ENCODE measurements around the gene RGS13. TPM values are rescaled to one million over a fixed set of nuclear protein-coding genes. Genes with fewer than 3 reads are reported as not detected.

RGS13 gene
- total RNA-seq, 2 experiments from 2014 or later = not detected

DNA sequence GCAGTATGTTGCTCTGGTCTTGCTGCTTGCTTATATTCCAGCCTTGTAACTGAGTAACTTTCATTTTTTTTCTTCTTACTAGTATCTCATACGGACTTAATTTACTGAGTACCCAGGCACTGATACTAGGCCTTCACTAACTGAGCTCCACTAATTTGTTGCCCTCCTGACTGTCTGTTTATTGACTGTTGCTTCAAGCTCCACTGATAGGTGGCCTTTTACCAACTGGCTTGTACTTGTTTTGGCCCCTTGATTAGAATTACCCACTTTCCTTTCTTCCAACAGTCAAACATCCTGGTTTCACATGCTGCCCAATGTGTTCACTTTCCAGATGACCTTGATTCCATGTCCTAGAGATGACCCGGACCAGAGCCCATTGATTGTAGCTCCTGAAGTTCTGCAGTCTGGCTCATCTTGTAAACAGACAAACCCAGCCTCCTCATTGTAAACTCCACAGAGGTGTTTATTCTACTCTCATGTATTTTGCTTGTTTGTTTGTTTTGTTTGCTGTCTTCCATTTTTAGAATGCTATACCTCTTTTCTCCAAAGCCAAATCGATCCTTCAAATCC, 32.6 kb upstream of the RGS13 start:
- CTCF ChIA-PET = interaction anchor here (1.5 kb wide), 1 partner anchor 129 kb away, joined by 6 read pairs; no protein-coding TSS in a partner anchor
- H3K4me3 Mint-ChIP-seq = no peak overlapping the region
- intact Hi-C loops (cut with micrococcal nuclease) = no loop called here
- H3K4me1 Mint-ChIP-seq (ENCODE audit: low read depth) = peaks cover 26% of the 10 kb centered on the region
- H3K27me3 Mint-ChIP-seq (ENCODE audit: low read depth) = no peaks in the 10 kb centered on the region
- H3K36me3 Mint-ChIP-seq (ENCODE audit: low read depth) = no peaks in the 10 kb centered on the region
- DNase-seq = no peak
- no peaks in the 10 kb centered on the region for H3K9me3 Mint-ChIP-seq
- H3K27ac Mint-ChIP-seq = no peak overlapping the region

DNA sequence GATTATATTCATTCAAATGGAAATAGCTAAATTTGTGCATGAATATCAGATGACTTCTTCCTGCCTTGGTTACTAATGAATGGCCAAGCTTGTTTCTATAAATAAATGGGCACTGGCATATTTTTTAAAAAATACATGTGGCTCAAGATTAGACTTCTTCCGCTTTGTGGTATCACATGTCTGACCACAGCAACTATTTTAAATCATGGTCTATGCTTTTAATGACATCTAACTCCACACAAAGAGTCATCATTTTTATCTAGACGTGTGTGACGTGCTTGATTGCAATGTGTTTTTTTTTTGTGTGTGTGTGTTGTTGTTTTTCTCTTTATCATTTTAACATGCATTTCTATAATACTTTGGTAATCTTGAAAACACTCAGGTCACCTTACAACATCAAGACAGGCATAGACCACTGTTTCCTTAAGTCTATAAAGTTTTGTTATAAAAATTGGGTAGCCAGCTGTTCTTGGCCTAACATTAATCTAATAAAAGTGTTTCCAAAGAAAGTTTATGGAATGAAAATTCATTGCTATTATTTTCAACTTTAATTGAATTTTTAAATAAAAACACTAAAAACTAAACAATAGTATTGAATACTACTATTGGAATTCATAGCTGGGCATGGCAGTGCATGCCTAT, 30.8 kb upstream of the RGS13 start:
- Mint-ChIP-seq H3K36me3 (ENCODE audit: low read depth) (no peaks in the 10 kb centered on the region), H3K4me3 (no peak overlapping the region), H3K27ac (no peak overlapping the region), H3K4me1 (ENCODE audit: low read depth) (peaks cover 37% of the 10 kb centered on the region), H3K9me3 (no peaks in the 10 kb centered on the region), H3K27me3 (ENCODE audit: low read depth) (no peaks in the 10 kb centered on the region)
- CTCF ChIA-PET = interaction anchor here (1.1 kb wide), 1 partner anchor 127 kb away, joined by 3 read pairs; no protein-coding TSS in a partner anchor
- DNase-seq = no peak
- intact Hi-C loops (cut with micrococcal nuclease) = no loop called here

DNA sequence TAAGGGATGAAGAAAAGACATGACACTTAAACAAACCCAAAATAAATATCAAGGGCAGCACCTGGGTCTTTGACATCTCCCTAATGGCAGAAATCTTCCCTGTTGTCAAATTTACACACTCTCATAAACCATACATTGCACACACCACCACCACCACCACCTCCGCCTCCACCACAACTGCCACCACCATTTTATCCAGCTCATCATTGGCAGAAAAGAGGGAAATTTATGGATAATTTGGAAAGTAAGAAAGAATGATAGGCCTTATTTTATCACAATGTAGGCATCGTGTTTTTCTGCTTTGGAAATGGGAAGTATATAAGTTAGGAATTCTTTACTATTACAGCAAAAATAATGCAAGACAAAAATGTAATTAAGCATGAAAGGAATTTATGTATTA, 27.3 kb upstream of the RGS13 start:
- Mint-ChIP-seq H3K27me3 (ENCODE audit: low read depth) (no peaks in the 10 kb centered on the region), H3K9me3 (no peaks in the 10 kb centered on the region), H3K4me1 (ENCODE audit: low read depth) (peaks cover 14% of the 10 kb centered on the region), H3K27ac (no peak overlapping the region), H3K4me3 (no peak overlapping the region), H3K36me3 (ENCODE audit: low read depth) (no peaks in the 10 kb centered on the region)
- CTCF ChIA-PET = interaction anchor here (0.7 to 2.1 kb wide), 8 partner anchors 8 to 134 kb away, joined by 3 to 14 read pairs (median 4); no protein-coding TSS in a partner anchor
- intact Hi-C loops (cut with micrococcal nuclease) = loop anchor here (1.0 to 2.0 kb wide), 7 partner anchors 28 to 131 kb away; no protein-coding TSS in a partner anchor
- DNase-seq = no peak

DNA sequence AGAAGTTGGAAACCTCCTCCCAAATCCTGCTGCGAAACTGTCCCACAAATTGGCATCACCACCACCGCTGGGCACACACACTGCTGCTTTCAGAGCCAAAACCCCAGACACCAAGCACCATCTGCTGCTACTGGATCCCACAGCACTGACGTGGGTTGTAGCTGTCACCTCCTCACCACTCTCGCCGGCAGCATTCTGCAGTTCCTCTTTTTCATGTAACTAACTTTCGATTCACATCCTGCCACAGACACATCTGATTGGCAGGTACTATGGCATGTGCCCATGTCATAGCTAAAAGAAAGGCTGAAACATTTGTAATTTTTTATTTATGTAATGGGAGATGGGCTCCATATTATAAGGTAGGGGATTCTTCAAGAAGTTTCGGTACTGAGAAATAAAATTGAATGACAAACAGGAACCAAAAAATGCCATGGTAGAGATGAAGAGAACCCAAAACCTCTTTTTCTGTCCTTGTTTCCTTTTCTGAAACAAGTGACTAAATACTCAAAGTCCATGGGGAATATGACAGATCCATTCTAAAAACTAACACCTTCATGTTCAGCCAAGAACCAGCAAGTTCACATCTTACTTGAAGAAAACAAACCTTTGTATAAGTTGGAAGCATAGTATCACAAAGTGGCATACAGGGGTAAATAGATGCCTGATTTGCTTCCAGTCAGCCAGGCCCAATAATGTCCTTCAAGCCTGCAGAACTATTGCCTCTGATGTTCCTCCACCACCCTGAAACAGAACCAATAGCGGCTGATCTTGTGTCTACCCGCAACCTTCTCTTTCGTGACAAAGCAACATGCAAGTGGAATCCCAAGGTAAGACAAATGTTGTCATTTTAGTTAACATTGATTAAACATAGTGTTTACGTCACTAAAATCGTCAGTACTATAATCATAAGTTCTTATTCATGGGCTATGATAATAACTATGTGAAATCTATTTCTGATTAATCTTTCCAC, 26.6 kb upstream of the RGS13 start:
- CTCF ChIA-PET = interaction anchor here (0.7 to 4.3 kb wide), 12 partner anchors 9 to 135 kb away, joined by 3 to 61 read pairs (median 4); no protein-coding TSS in a partner anchor
- peak; percentile 79 for DNase-seq
- Mint-ChIP-seq H3K4me1 (ENCODE audit: low read depth) (peaks cover 14% of the 10 kb centered on the region), H3K4me3 (peak overlapping the region; percentile 30), H3K27ac (no peak overlapping the region), H3K9me3 (no peaks in the 10 kb centered on the region), H3K27me3 (ENCODE audit: low read depth) (no peaks in the 10 kb centered on the region), H3K36me3 (ENCODE audit: low read depth) (no peaks in the 10 kb centered on the region)
- intact Hi-C loops (cut with micrococcal nuclease) = loop anchor here (1.0 to 2.0 kb wide), 7 partner anchors 29 to 132 kb away; no protein-coding TSS in a partner anchor

DNA sequence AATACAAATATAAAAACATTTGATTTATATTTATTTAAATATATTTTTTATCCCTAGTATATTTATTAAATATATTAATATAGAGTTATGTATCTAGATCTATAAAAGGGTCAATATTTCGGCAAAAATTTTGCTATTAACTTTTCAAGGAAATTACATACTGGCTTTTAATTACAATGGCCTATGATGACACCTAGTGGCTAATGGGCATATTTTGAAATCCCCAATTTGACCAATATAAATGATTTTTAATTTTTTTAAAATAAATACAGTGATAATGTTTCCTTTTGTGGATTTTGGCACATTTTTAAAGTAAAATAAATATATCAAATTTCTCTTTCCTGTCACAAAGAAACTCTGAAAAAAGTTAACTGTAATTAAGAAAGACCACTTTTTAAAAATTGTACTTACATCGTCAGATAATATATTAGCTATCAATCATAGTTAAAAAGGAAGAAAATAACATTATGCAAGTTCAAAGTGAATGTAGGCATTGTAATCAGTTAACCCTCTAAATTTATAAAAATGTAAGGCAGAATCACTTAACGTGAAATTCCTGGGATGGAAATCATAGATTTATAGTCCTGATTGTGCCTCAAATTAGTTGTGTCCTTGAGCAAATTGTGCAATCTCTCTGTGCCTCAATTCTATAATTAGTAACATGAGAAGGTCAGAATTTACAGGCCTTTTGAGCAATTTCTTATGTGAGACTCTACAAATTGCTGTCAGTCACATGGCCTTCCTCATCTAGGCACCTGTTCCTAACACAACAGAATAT, 25.6 kb upstream of the RGS13 start:
- no peaks in the 10 kb centered on the region for H3K9me3 Mint-ChIP-seq

DNA sequence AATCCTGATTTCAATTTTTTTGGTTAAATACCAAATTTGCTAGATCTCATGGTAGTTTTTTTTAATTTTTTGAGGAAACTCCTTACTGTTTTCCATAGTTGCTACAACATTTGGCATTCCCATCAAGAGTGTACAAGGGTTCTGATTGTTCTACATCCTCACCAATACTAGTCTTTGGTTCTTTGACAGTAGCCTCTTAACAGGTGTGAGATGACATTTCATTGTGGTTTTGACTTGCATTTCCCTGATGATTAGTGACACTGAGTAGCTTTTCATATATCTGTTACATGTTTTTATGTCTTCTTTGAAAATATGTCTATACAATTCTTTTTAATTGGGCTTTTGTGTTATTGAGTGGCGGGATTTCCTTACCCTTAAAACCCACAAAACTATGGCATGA, 20.9 kb upstream of the RGS13 start:
- DNase-seq = no peak
- Mint-ChIP-seq H3K4me1 (ENCODE audit: low read depth) (peaks cover 2% of the 10 kb centered on the region), H3K27me3 (ENCODE audit: low read depth) (no peaks in the 10 kb centered on the region), H3K27ac (no peak overlapping the region), H3K9me3 (no peaks in the 10 kb centered on the region), H3K36me3 (ENCODE audit: low read depth) (no peaks in the 10 kb centered on the region), H3K4me3 (no peak overlapping the region)
- CTCF ChIA-PET = interaction anchor here (1.0 to 1.1 kb wide), 2 partner anchors 138 to 141 kb away, joined by 4 read pairs; no protein-coding TSS in a partner anchor
- intact Hi-C loops (cut with micrococcal nuclease) = no loop called here

More for the DNA sequence above, 25.6 kb upstream of the RGS13 start:
- DNase-seq = no peak
- no peak overlapping the region for H3K4me3 Mint-ChIP-seq
- peaks cover 14% of the 10 kb centered on the region for H3K4me1 Mint-ChIP-seq (ENCODE audit: low read depth)
- no peaks in the 10 kb centered on the region for H3K36me3 Mint-ChIP-seq (ENCODE audit: low read depth)
- H3K27me3 Mint-ChIP-seq (ENCODE audit: low read depth) = no peaks in the 10 kb centered on the region
- intact Hi-C loops (cut with micrococcal nuclease) = no loop called here
- H3K27ac Mint-ChIP-seq = no peak overlapping the region
- CTCF ChIA-PET = interaction anchor here (0.7 to 4.3 kb wide), 11 partner anchors 18 to 428 kb away, joined by 3 to 61 read pairs (median 4); no protein-coding TSS in a partner anchor

DNA sequence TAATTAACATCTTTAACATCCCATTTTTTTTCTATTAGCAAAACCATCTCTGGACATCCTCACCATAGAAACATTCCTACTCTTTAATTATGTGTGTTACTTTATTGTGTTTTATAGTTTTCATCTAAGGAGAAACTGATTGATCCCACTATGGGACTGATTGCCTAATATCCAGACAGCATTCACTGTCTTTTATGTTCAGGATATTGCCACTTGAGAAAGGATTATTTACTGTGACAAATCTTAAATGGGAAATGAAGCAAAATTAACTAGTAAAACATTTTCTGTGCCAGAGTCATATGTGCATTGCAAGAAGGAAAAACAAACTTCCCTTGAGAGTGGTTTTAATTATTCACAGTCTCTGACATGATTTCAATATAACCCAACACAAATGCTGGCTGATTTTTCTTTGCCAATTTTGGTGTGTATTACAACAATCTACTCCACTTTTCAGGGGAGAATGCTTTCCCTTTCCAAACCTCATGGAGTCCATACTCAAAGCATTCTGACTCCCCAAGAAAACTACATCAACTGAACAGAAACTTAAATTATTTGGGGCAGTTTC, 15.8 kb upstream of the RGS13 start:
- Mint-ChIP-seq H3K36me3 (ENCODE audit: low read depth) (no peaks in the 10 kb centered on the region), H3K4me3 (no peak overlapping the region), H3K4me1 (ENCODE audit: low read depth) (no peaks in the 10 kb centered on the region), H3K27ac (no peak overlapping the region), H3K27me3 (ENCODE audit: low read depth) (peaks cover 22% of the 10 kb centered on the region), H3K9me3 (peaks cover 3% of the 10 kb centered on the region)
- CTCF ChIA-PET = interaction anchor here (0.6 kb wide), 1 partner anchor 192 kb away, joined by 3 read pairs; no protein-coding TSS in a partner anchor
- intact Hi-C loops (cut with micrococcal nuclease) = no loop called here
- DNase-seq = no peak

DNA sequence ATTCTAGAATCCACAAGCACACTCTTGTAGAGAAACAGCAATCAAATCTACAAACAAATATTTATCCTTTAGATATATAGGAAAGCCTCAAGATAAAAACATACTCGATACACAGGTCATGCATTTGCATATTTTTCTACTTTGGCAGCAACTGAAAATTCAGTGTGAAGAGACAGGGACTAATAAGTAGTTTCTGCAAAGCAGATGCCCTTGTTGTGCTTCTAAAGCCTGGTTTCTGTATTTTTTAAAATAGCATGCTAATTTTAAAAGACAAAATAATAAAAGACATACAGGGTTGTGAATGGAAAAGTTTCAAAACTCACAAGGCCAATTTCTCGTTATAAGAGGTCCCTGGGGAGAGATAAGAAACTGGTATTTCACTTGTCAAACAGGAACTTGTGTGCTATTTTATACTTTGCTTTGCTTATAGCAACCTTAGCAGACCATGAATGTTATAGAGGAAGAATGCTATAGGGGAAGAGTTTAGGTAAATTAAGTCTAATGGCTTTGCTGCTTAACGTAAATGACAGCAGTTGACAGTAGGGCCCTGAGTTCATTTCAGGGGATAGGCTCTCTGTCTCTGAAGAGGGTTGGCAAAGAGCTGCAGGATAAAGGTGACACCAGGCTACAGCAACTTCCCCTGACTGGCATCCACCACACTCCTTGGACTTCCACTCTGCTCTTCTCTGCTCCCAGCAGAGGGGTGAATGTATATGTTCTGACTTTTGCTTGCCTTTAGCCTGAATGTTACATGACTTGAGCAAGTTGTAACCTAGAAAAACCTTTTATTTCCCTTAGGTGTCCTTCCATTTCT, 9.4 kb upstream of the RGS13 start:
- intact Hi-C loops (cut with micrococcal nuclease) = no loop called here
- Mint-ChIP-seq H3K4me3 (no peak overlapping the region), H3K36me3 (ENCODE audit: low read depth) (no peaks in the 10 kb centered on the region), H3K27ac (no peak overlapping the region), H3K27me3 (ENCODE audit: low read depth) (peaks cover 26% of the 10 kb centered on the region), H3K9me3 (peaks cover 3% of the 10 kb centered on the region), H3K4me1 (ENCODE audit: low read depth) (peaks cover 3% of the 10 kb centered on the region)
- DNase-seq = no peak
- CTCF ChIA-PET = interaction anchor here (0.7 to 2.3 kb wide), 2 partner anchors 16 to 154 kb away, joined by 3 to 7 read pairs; no protein-coding TSS in a partner anchor

DNA sequence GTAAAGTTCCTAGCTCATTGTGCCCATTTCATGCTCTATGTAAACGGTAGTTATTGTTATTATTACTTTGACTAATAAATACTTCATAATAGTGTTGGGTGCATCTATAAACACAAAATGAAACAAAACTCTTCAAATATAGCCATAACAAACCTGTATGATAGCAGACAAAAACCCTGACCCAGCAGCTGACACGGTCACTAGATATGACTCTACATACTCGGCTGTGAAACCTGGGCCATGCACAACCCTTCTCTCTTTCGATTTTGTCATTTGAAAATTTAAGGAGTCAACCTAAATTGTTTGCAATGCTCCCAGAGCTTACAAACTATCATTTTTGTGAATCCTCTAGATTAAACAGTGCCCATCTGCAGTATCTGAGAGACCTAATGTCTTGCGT, 8.0 kb upstream of the RGS13 start:
- H3K9me3 Mint-ChIP-seq = no peaks in the 10 kb centered on the region
- intact Hi-C loops (cut with micrococcal nuclease) = no loop called here
- no peak overlapping the region for H3K4me3 Mint-ChIP-seq
- H3K27me3 Mint-ChIP-seq (ENCODE audit: low read depth) = peaks cover 24% of the 10 kb centered on the region
- H3K27ac Mint-ChIP-seq = no peak overlapping the region
- CTCF ChIA-PET = interaction anchor here (1.1 to 2.3 kb wide), 3 partner anchors 9 to 154 kb away, joined by 3 to 7 read pairs (median 4); no protein-coding TSS in a partner anchor
- no peaks in the 10 kb centered on the region for H3K36me3 Mint-ChIP-seq (ENCODE audit: low read depth)
- DNase-seq = no peak
- peaks cover 3% of the 10 kb centered on the region for H3K4me1 Mint-ChIP-seq (ENCODE audit: low read depth)

DNA sequence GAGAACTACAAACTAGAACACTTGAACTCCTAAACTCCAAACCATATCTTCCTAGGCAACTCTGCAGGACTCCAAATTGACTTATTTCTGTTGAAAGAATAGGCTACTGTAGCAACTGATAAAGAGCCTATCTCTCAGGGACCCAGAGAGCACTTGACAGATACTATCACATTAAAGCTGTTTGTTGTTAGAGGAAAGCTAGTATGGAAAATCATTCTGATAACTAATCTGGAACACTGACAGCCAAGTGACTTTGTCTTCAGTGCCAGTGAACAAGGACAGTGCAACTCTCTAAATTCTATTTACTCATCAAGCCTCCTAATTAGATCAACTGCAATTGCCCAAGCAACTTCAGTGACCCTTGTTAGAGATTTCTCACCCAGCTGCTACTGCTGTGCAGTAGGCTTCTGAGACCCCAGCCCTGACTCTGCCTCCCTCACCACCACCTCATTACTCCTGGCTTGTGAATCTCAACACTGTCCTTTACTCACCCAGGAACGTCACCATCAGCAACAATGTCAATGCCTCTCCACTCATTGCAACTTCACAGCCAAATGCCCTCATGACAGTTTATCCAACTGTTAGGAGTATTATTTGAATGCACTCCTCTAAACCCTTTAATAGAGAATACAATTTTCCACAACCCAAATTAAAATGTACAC, 7.4 kb upstream of the RGS13 start:
- intact Hi-C loops (cut with micrococcal nuclease) = no loop called here
- H3K36me3 Mint-ChIP-seq (ENCODE audit: low read depth) = no peaks in the 10 kb centered on the region
- H3K9me3 Mint-ChIP-seq = no peaks in the 10 kb centered on the region
- H3K4me3 Mint-ChIP-seq = no peak overlapping the region
- no peak overlapping the region for H3K27ac Mint-ChIP-seq
- H3K27me3 Mint-ChIP-seq (ENCODE audit: low read depth) = peaks cover 26% of the 10 kb centered on the region
- DNase-seq = no peak
- CTCF ChIA-PET = interaction anchor here (1.1 to 2.3 kb wide), 3 partner anchors 10 to 154 kb away, joined by 3 to 7 read pairs (median 4); no protein-coding TSS in a partner anchor
- H3K4me1 Mint-ChIP-seq (ENCODE audit: low read depth) = peaks cover 3% of the 10 kb centered on the region
